ENCODE data around the gene RAB29. TPM values are rescaled to one million over a fixed set of nuclear protein-coding genes. Genes with fewer than 3 reads are reported as not detected.
"Not testable (repeated sequence)": the region's sequence is repeated elsewhere in the genome, so short reads cannot be mapped to it uniquely, and the experiment has no call there.

Gene RAB29
- 10 to 100 TPM in 3 of 4 donors, 1 to 10 TPM in 1; 6.4 to 39.7 (median 25.6) TPM for polyA plus RNA-seq (ENCODE audit: insufficient read length in 4 of 4)

- DNase-seq (ENCODE audit: low read depth in 4 of 4, low spot score in 3 of 4): peak in 3 of 4 donors; percentile 54 to 67 (median 57)
These were observed at the start of gene RAB29 for GRCh38 chr1:205775015-205775716. TSS of gene RAB29 (minus strand) at chr1:205775482. CDS start at chr1:205774956, 526 bp downstream.

GRCh38 chr1:205824180-205824579, 48.9 kb upstream of the RAB29 start:
- no peak for DNase-seq (ENCODE audit: low read depth in 4 of 4, low spot score in 3 of 4)

GRCh38 chr1:205823260-205823659, 48.0 kb upstream of the RAB29 start:
- DNase-seq (ENCODE audit: low read depth in 4 of 4, low spot score in 3 of 4): not testable (repeated sequence)

GRCh38 chr1:205822397-205822796, 47.1 kb upstream of the RAB29 start:
- DNase-seq (ENCODE audit: low read depth in 4 of 4, low spot score in 3 of 4): no peak

GRCh38 chr1:205817988-205818387, 42.7 kb upstream of the RAB29 start:
- no peak for DNase-seq (ENCODE audit: low read depth in 4 of 4, low spot score in 3 of 4)

- no peak for DNase-seq (ENCODE audit: low read depth in 4 of 4, low spot score in 3 of 4)
These were observed 42.1 kb upstream of the RAB29 start for GRCh38 chr1:205817364-205817763.

GRCh38 chr1:205813755-205814058, 38.4 kb upstream of the RAB29 start:
- DNase-seq (ENCODE audit: low read depth in 4 of 4, low spot score in 3 of 4): no peak

- DNase-seq (ENCODE audit: low read depth in 4 of 4, low spot score in 3 of 4): peak in 3 of 4 donors; percentile 85 to 92 (median 88)
These were observed 37.8 kb upstream of the RAB29 start, which contains the start of gene SLC41A1 for GRCh38 chr1:205812878-205813754. TSS of gene SLC41A1 (minus strand) at chr1:205813198. CDS start at chr1:205810441, 2,757 bp downstream.

- no peak for DNase-seq (ENCODE audit: low read depth in 4 of 4, low spot score in 3 of 4)
These were observed 37.1 kb upstream of the RAB29 start for GRCh38 chr1:205812271-205812877.

GRCh38 chr1:205811660-205812059, 36.4 kb upstream of the RAB29 start:
- no peak for DNase-seq (ENCODE audit: low read depth in 4 of 4, low spot score in 3 of 4)

GRCh38 chr1:205810448-205811157, 35.3 kb upstream of the RAB29 start:
- no peak for DNase-seq (ENCODE audit: low read depth in 4 of 4, low spot score in 3 of 4)

GRCh38 chr1:205809942-205810345, 34.7 kb upstream of the RAB29 start:
- no peak for DNase-seq (ENCODE audit: low read depth in 4 of 4, low spot score in 3 of 4)

GRCh38 chr1:205809469-205809868, 34.2 kb upstream of the RAB29 start:
- DNase-seq (ENCODE audit: low read depth in 4 of 4, low spot score in 3 of 4): no peak

GRCh38 chr1:205805082-205805711, 29.9 kb upstream of the RAB29 start:
- DNase-seq (ENCODE audit: low read depth in 4 of 4, low spot score in 3 of 4): no peak

- no peak for DNase-seq (ENCODE audit: low read depth in 4 of 4, low spot score in 3 of 4)
These were observed 29.3 kb upstream of the RAB29 start for GRCh38 chr1:205804605-205805004.

- no peak for DNase-seq (ENCODE audit: low read depth in 4 of 4, low spot score in 3 of 4)
These were observed 28.7 kb upstream of the RAB29 start for GRCh38 chr1:205803986-205804385.

- DNase-seq (ENCODE audit: low read depth in 4 of 4, low spot score in 3 of 4): no peak
These were observed 26.8 kb upstream of the RAB29 start for GRCh38 chr1:205802060-205802459.

- no peak for DNase-seq (ENCODE audit: low read depth in 4 of 4, low spot score in 3 of 4)
These were observed 25.9 kb upstream of the RAB29 start for GRCh38 chr1:205800981-205801703.

GRCh38 chr1:205800427-205800826, 25.1 kb upstream of the RAB29 start:
- no peak for DNase-seq (ENCODE audit: low read depth in 4 of 4, low spot score in 3 of 4)

GRCh38 chr1:205798577-205798976, 23.3 kb upstream of the RAB29 start:
- no peak for DNase-seq (ENCODE audit: low read depth in 4 of 4, low spot score in 3 of 4)
